Dermis blood vessel endothelial cell (primary cell): ENCODE measurements around the gene PNRC2. TPM values are rescaled to one million over a fixed set of nuclear protein-coding genes. Genes with fewer than 3 reads are reported as not detected.
"Not testable (repeated sequence)": the region's sequence is repeated elsewhere in the genome, so short reads cannot be mapped to it uniquely, and the experiment has no call there.

Experiments
- DNase-seq: peaks from one replicate; pipeline ENCODE4 v3.0.0; 2010
- total RNA-seq: library from RNA; depleted of rRNA; stranded (reverse); fragments of >200 nt; gene quantifications from 2 replicates; pipeline ENCODE4 v1.2.3, GENCODE V29; 2014

Gene PNRC2
- total RNA-seq, 1 donor from 2014 or later: 157 TPM

GRCh38 chr1:23953020-23953419, 6.6 kb upstream of the PNRC2 start:
- no peak for DNase-seq

GRCh38 chr1:23957096-23957495, 2.5 kb upstream of the PNRC2 start:
- no peak for DNase-seq

- not testable (repeated sequence) for DNase-seq
Observed at GRCh38 chr1:23958040-23958809, 1.4 kb upstream of the PNRC2 start.

GRCh38 chr1:23958810-23959460, 693 bp upstream of the PNRC2 start:
- DNase-seq: peak; percentile 98

- peak; percentile 56 for DNase-seq
Observed at GRCh38 chr1:23960291-23961020, 828 bp downstream of the PNRC2 start.

GRCh38 chr1:23963617-23964234, 4.1 kb downstream of the PNRC2 start:
- DNase-seq: no peak

- no peak for DNase-seq
Observed at GRCh38 chr1:23964235-23964668, 4.6 kb downstream of the PNRC2 start.

GRCh38 chr1:23964790-23965740, 5.4 kb downstream of the PNRC2 start:
- DNase-seq: no peak

GRCh38 chr1:23966973-23967493, 7.4 kb downstream of the PNRC2 start:
- no peak for DNase-seq

- DNase-seq: no peak
Observed at GRCh38 chr1:23967871-23968270, 8.2 kb downstream of the PNRC2 start.

GRCh38 chr1:23977187-23977853, 17.7 kb downstream of the PNRC2 start:
- DNase-seq: no peak

GRCh38 chr1:23977854-23978191, 18.2 kb downstream of the PNRC2 start:
- no peak for DNase-seq

- DNase-seq: no peak
Observed at GRCh38 chr1:23978805-23979204, 19.2 kb downstream of the PNRC2 start.

GRCh38 chr1:23979387-23979880, 19.8 kb downstream of the PNRC2 start:
- peak; percentile 35 for DNase-seq

GRCh38 chr1:23979881-23980727, 20.5 kb downstream of the PNRC2 start, which contains the start of gene SRSF10:
SRSF10 (minus strand) TSS chr1:23980327; CDS start chr1:23980255, 72 bp downstream.
- DNase-seq: peak; percentile 100

- peak; percentile 61 for DNase-seq
Observed at GRCh38 chr1:23980728-23981070, 21.1 kb downstream of the PNRC2 start.

GRCh38 chr1:23984417-23985186, 25.0 kb downstream of the PNRC2 start:
- DNase-seq: peak; percentile 89

GRCh38 chr1:23987038-23987437, 27.4 kb downstream of the PNRC2 start:
- DNase-seq: not testable (repeated sequence)

- DNase-seq: no peak
Observed at GRCh38 chr1:23989263-23989662, 29.6 kb downstream of the PNRC2 start.
